Progenitor cell of endocrine pancreas (in vitro differentiated cells): ENCODE data around the gene GRHL3. TPM values are rescaled to one million over a fixed set of nuclear protein-coding genes. Genes with fewer than 3 reads are reported as not detected.

ENCODE experiments used
- DNase-seq: peaks from one replicate; pipeline ENCODE4 v3.0.0; 2021; ENCODE audit warnings: low spot score; ENCODE audit not compliant: unreplicated experiment
- H3K27ac Mint-ChIP-seq: 2 replicates; pipeline ENCODE4 v1.8.0; 2021; ENCODE audit warnings: mild to moderate bottlenecking, moderate library complexity, mixed read lengths
- H3K27me3 Mint-ChIP-seq: 2 replicates; pipeline ENCODE4 v1.8.0; 2021; ENCODE audit warnings: mixed read lengths
- H3K36me3 Mint-ChIP-seq: 2 replicates; pipeline ENCODE4 v1.8.0; 2022; ENCODE audit warnings: mixed read lengths; ENCODE audit not compliant: insufficient read depth
- H3K4me1 Mint-ChIP-seq: 2 replicates; pipeline ENCODE4 v1.8.0; 2021; ENCODE audit warnings: low read depth, mixed read lengths
- H3K4me3 Mint-ChIP-seq: 2 replicates; pipeline ENCODE4 v1.8.0; 2021; ENCODE audit warnings: low read depth, mild to moderate bottlenecking, moderate library complexity, mixed read lengths
- H3K9me3 Mint-ChIP-seq: 2 replicates; pipeline ENCODE4 v1.8.0; 2021; ENCODE audit warnings: low read depth, mixed read lengths
- total RNA-seq: library from RNA; stranded (reverse); gene quantifications from 2 replicates; pipeline ENCODE4 v1.2.1, GENCODE V29; 2021
- TF ChIP-seq, protein P1 (sequence below): fragments of 200-600 bp; sonication (generic); IDR thresholded peaks from one replicate; pipeline ENCODE4 v1.5.0; 2021; ENCODE audit warnings: antibody characterized with exemption, mild to moderate bottlenecking; ENCODE audit not compliant: unreplicated experiment

Gene GRHL3
- total RNA-seq, 1 donor from 2014 or later: 4.9 TPM

DNA sequence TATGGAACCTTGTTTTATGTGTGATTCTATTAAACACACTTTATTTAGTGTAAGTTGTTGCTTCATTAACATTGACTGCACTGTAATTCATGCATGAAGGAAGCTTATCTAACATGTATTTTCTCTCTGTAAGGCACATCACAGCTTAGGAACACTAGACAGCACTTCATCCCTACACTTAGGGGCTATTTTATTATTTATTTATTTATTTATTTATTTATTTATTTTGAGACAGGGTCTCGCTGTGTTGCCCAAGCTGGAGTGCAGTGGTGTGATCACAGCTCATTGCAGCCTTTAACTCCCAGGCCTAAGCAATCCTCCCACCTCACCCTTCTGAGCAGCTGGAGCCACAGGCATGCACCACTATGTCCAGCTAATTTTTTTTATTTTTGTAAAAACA lies 30.7 kb upstream of the GRHL3 start:
- H3K36me3 Mint-ChIP-seq: no peaks in the 10 kb centered on the region
- TF ChIP-seq, protein P1, sequence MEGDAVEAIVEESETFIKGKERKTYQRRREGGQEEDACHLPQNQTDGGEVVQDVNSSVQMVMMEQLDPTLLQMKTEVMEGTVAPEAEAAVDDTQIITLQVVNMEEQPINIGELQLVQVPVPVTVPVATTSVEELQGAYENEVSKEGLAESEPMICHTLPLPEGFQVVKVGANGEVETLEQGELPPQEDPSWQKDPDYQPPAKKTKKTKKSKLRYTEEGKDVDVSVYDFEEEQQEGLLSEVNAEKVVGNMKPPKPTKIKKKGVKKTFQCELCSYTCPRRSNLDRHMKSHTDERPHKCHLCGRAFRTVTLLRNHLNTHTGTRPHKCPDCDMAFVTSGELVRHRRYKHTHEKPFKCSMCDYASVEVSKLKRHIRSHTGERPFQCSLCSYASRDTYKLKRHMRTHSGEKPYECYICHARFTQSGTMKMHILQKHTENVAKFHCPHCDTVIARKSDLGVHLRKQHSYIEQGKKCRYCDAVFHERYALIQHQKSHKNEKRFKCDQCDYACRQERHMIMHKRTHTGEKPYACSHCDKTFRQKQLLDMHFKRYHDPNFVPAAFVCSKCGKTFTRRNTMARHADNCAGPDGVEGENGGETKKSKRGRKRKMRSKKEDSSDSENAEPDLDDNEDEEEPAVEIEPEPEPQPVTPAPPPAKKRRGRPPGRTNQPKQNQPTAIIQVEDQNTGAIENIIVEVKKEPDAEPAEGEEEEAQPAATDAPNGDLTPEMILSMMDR: no peak
- H3K4me1 Mint-ChIP-seq: peaks cover 7% of the 10 kb centered on the region
- DNase-seq: no peak
- peaks cover 16% of the 10 kb centered on the region for H3K27me3 Mint-ChIP-seq
- no peak overlapping the region for H3K27ac Mint-ChIP-seq
- H3K4me3 Mint-ChIP-seq: no peak overlapping the region
- H3K9me3 Mint-ChIP-seq: no peaks in the 10 kb centered on the region

DNA sequence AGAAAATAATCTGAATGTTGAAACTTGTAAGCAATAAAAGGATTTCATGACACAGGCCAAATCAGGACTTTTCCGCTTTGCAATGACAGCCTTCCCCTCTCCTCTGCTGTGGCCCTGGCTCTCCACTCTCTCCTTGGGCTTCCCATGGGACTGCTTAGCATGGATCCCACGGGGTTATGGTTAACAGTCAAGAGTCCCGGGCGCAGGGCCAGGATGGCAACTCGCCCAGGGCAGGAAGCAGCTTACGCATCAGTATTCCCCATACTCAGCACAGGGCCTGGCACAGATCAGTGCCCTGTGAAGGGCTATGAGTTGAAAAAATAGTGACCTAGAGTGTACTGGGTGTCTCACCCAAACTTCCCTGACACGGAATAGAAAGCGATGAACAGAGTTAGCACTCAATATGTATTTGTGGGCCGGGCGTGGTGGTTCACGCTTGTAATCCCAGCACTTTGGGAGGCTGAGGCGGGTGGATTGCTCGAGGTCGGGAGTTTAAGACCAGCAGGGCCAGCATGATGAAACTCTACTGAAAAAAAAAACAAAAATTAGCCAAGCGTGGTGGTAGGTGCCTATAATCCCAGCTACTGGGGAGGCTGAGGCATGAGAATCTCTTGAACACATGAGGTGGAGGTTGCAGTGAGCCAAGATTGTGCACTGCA lies 29.1 kb upstream of the GRHL3 start:
- Mint-ChIP-seq H3K36me3 (no peaks in the 10 kb centered on the region), H3K27ac (peak overlapping the region; percentile 15), H3K27me3 (peaks cover 16% of the 10 kb centered on the region), H3K4me1 (peaks cover 12% of the 10 kb centered on the region), H3K4me3 (no peak overlapping the region), H3K9me3 (no peaks in the 10 kb centered on the region)
- no peak for DNase-seq
- TF ChIP-seq, protein P1: no peak

DNA sequence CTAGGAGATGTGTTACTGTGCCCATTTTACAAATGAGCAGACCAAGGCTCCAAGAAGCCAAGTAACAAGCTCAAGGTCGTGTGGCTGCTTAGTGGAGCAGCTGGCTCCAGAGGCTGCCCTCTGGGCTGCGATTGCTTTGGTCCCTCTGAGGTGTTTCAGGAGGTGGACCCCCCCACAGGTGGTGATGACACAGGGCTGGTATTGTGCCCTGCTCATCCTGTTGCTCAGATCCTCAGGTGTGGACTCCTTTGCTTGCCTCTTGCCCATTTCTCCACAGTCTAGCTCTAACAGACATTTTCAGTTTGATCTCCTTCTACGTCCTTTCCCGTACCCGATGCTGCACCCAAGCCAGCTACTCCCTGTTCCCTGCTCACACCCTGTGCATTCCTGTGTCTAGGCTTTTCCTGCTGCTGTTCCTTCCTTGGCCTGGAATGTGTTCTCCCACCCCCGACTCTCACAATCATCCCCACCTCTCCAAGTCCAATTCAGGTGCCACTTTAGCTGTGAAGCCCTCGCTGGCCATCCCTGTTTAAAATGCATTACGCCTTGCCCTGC lies 28.1 kb upstream of the GRHL3 start:
- Mint-ChIP-seq H3K9me3 (no peaks in the 10 kb centered on the region), H3K27me3 (peaks cover 16% of the 10 kb centered on the region), H3K4me3 (no peak overlapping the region), H3K36me3 (no peaks in the 10 kb centered on the region), H3K4me1 (peaks cover 14% of the 10 kb centered on the region), H3K27ac (no peak overlapping the region)
- TF ChIP-seq, protein P1: no peak
- DNase-seq: no peak

DNA sequence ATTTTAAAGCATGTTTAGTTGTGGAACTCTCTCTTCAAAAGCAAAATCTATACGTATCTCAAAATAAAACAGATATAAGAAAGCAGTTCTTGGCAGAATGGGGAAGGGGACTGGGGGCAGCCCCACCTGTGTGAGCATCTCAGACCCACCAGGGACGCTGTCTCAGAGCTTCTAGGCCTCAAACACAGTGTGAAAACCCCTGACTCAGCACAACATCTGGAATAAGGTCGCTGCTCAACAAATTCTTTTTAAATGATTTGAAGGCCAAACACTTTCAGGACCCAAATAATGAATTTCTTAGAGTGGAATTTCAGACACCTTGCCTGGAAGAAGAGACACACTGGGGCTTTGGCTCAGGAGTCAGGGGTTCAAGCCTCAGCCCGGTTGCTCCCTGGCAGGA lies 27.1 kb upstream of the GRHL3 start:
- Mint-ChIP-seq H3K9me3 (no peaks in the 10 kb centered on the region), H3K27me3 (peaks cover 16% of the 10 kb centered on the region), H3K36me3 (no peaks in the 10 kb centered on the region), H3K4me3 (no peak overlapping the region), H3K4me1 (peaks cover 9% of the 10 kb centered on the region), H3K27ac (no peak overlapping the region)
- DNase-seq: no peak
- TF ChIP-seq, protein P1: no peak

DNA sequence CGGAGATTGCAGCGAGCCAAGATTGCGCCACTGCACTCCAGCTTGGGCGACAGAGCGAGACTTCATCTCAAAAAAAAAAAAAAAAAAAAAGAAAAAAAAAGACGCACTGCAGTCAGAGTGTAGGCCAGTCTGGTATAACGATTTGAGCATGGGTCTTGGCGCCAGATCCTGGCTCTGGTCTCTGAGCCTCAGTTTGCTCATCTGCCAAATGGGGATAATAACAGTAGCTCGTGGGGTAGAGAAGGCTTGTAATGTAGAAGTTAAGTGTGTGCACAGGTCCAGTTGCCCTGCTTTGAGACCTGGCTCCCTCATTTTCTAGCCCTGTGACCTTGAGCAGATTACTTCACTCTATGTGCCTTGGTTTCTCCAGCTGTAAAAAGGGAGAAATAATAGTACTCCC lies 26.3 kb upstream of the GRHL3 start:
- Mint-ChIP-seq H3K4me3 (no peak overlapping the region), H3K27ac (no peak overlapping the region), H3K9me3 (no peaks in the 10 kb centered on the region), H3K36me3 (no peaks in the 10 kb centered on the region), H3K27me3 (peaks cover 16% of the 10 kb centered on the region), H3K4me1 (peaks cover 9% of the 10 kb centered on the region)
- TF ChIP-seq, protein P1: no peak
- no peak for DNase-seq
